HG03039 (cell line): ENCODE data around the gene KRTAP22-2.

ENCODE experiments used
- ATAC-seq: cut with Tn5 transposase; IDR thresholded peaks from one replicate; pipeline ENCODE4 v1.9.1; 2021; ENCODE audit warnings: mild to moderate bottlenecking, moderate library complexity; ENCODE audit not compliant: unreplicated experiment

KRTAP22-2 gene

DNA sequence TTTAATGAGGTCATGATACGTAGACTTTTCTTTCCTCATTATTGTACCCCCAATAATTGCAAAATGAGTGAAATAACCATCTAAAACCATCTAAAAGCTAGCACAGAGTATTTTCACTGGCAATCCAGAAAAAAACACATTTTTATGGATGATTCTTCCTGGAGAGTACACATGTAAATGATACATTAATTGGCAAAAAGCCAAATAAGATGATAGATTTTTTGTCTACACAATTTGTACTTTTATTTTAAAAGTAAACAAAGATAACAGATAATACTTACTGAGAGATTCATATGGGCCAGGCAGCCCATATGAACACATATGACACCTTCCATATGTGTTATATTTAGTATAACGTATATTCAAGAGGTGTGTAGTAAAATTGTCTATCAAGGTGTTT, 26.6 kb downstream of the KRTAP22-2 start:
- no peak for ATAC-seq

DNA sequence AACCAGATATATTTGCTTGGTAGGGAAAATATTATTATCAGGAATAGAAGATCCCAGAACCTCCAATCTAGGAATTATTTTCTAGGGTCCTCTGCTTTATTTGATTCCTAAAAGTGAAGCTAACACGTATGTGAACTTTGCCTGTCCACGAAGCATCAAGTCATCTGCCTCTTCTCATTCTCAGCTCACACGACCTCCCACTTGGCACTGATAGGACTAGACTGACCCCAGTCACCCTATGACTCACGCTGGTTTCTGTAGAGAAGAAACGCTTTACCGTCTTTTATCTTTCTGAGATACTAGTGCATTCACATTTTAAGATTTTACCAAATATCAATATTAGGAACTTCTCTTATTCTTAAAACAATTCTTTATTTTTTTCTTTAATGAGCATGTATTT, 27.1 kb downstream of the KRTAP22-2 start:
- ATAC-seq, result no peak

DNA sequence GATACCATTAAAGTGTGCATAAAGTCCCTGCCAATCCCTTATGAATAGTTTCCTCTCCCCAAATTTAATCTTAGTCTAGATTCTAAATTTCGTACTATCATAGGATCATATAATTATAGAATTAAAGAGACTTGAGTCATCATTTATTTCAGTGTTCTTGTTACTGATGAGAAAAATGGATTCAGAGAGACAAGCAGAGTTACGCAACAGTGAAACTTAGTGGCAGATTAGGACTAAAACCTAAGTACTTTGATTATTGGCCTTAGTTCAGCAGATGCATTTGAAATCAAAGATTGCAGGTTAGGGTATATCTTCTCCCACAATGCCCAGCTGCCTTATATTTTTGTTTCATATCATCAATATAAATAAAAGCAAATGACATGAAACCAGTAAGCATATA, 28.2 kb downstream of the KRTAP22-2 start:
- ATAC-seq, result no peak

DNA sequence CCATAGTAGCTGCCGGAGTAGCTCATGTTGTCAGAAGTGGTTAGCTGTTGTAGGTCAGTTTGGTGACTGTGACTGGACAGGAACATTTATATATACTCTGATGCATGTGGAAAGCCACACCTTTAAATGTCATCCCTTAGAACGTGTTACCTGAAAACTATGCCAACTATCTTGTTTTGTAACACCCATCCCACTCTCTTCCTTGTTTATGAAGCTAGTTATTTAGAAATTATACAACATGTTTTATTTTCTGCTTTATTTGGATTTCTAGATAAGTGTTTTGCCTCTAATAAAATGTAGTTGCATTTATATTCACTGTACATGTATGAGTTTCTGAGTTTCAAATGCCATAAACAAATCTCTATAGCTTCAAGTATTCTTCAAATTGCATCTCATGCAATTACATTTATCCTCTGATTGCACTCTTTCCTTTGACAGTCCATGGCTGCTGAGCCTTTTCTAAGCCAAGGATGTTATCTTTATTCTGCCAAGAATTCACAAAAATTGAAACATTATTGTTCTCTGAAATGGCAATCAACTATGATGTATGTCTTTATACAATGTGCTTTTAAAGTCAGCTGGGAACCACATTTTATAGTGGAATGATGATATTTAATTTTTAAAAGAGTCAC, 28.8 kb downstream of the KRTAP22-2 start, which contains the start of gene KRTAP19-7:
Gene KRTAP19-7 (minus strand): TSS at position 51 of the 632 bp plus-strand sequence. CDS start 25 bp downstream, at position 26.
- ATAC-seq, result no peak

DNA sequence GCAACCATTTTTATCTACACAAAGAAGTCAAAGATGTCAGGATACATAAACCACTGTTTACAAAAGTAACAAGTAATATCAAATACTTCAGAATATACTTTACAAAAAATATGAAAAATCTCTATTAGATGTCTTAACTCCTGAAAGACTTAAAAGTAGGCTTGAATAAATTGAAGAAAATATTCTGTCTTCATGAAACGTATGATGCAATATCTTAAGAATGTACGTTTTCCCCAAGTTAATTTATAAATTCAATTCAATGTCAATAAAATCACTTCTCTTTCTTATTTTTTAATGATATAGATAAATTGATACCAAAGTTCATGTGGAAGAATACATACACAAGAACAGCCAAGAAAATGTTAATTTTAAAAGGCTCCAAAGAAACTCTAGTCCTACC, 35.1 kb downstream of the KRTAP22-2 start:
- no peak for ATAC-seq

DNA sequence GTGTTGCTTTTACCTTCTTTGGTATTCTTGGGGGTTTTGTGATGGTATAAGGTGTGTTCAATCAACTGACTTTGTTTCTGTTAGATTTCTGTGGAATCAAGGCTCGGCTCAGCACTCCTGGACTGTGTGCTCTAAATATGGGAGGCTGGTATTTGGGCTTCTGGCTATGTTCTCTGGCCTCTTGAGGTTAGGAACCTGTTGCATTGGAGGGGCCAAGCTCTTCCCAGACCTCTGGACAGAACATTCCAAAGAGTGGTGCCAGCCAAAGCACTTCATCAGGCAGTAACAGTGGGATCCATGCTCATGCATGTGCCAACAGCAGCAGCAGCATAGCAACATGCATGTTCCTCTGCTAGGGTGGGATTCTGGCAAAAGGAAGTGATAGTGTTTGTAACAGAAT, 37.4 kb downstream of the KRTAP22-2 start:
- ATAC-seq, result no peak

DNA sequence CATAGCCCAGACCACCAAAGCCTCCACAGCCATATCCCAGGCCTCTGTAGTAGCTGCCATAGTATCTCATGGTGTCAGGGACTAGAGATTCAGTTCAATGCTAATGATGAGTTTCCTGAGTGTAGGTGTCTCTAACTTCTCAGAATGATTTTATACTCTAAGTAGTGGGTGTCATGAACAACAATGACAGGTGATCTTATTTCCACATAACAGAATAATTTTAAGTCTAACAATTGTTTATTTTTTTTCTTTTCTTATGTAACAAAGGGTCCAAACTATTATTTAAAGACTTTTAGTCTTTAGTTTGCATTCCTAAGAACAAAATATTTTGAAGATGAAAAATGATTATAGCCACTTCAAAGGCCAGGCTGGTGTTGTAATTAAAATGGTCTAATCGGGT, 48.4 kb downstream of the KRTAP22-2 start, which contains the start of gene KRTAP19-6:
Gene KRTAP19-6 (minus strand): TSS at position 101 of the 400 bp plus-strand sequence. CDS start 31 bp downstream, at position 70.
- ATAC-seq, result no peak
